RCC 7860 (cell line): ENCODE data around the gene SUSD4.

Experiments
- DNase-seq: peaks from one replicate; pipeline ENCODE4 v3.0.0-alpha.2; 2015; ENCODE audit warnings: low spot score
- FAIRE-seq: peaks from 2 replicates; lab custom pipeline; 2012; peaks lifted over from hg19 to GRCh38; lab: Jason Lieb, UNC

SUSD4 gene

DNA sequence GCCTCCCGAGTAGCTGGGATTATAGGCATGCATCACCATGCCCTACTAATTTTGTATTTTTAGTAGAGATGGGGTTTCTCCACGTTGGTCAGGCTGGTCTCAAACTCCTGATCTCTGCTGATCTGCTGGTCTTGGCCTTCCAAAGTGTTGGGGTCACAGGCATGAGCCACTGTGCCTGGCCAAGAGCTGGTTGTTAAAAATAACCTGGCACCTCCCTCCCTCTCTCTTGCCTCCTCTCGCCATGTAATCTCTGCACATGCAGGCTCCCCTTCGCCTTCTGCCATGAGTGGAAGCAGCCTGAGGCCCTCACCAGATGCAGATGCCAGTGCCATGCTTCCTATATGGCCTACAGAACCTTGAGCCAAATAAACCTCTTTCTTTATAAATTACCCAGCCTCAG, 146.2 kb downstream of the SUSD4 start:
- FAIRE-seq (no peak), DNase-seq (no peak)

DNA sequence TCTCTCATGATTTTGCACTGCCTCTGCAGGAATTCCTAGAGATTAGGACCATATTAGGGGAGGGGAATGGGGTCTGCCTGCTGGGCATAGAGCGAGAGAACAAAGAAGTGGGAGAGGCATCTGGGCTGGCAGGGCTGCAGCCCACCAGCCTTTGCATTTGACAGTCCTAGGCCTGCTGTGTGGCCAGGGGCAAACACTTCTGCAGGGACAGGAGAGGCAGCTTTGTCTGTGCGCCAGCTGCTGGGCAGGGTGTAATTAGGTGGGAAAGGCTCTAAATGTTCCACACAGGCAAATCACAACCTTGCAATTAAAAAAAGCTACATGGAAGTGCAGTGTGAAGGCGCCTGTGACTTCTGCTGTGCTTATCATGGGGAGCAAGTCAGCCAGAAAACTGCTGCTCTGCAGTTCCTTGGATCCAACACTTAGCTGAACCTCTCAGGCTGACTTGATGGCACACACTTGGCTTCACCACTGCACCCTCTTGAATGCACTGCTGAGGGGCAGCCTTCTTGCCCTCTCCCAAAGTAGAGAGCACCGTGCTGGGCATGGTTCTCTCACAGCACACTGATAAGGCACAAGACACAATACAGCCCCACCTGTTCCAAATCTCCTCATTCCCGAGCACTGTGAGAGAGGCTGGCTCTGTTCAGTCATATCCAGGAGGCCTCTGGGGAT, 147.3 kb downstream of the SUSD4 start:
- FAIRE-seq (no peak), DNase-seq (no peak)

DNA sequence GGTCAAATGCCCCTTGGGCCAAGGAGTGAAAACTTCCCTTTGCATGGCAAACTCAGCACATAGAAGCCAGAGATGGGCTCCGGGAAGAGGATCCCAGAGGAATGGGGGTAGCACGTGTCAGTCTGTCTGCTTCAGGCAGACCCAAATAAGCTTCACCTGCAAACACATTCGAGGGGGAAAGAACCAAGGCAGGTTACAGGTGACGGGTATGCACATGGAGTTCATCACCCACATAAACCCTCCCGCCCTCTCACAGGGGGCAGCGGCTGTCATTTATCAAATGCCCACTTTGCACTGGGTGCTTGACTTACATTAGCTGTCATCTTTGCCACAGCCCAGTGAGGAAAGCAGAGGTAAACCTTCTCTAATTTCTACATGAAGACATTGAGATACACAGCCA, 147.9 kb downstream of the SUSD4 start:
- DNase-seq: no peak
- FAIRE-seq: no peak

DNA sequence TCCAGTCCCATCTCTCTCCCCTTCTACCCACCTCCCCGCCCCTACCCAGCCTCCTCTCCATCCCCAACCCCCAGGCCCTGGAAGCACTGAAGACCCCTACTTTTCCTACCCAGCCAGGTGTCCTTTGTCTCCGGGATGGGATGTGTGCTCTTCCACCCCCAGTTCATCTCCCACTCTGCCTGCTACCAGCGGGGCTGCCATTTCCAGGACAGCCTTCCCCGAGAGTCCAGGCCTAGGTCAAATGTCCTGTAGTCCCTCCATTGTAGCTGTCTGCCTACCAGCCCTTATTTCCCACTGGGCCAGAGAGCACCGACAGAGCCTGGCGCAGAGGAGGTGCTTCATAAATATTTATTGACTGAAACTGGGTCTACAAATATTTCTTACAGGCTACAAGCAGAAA, 148.9 kb downstream of the SUSD4 start:
- FAIRE-seq (no peak), DNase-seq (no peak)

DNA sequence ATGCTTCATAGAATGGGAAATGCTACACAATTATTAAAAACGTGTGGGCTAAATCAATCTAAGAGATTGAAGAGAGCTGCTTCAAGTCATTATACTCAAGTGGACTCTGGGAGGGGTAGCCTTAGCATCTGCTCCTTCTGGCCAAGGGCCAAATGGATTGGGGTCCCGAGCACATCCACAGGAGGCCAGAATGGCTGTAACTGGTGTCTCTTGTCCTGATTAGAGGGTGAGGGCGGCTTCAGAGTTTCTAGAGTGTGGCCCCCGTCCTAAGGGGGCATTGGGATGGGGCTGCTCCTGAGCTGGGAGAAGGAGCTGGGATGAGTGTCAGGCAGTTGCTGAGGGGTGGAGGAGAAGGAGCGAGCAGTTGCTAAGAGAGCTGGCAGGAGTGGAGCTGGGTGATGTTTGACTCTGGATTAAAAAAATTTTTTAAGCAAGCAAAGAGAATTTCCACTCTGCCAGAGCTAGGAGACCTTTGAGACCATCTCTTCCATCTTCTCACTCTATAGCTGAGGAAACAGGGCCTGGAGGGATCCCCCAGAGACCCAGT, 149.6 kb downstream of the SUSD4 start:
- FAIRE-seq (no peak), DNase-seq (no peak)

DNA sequence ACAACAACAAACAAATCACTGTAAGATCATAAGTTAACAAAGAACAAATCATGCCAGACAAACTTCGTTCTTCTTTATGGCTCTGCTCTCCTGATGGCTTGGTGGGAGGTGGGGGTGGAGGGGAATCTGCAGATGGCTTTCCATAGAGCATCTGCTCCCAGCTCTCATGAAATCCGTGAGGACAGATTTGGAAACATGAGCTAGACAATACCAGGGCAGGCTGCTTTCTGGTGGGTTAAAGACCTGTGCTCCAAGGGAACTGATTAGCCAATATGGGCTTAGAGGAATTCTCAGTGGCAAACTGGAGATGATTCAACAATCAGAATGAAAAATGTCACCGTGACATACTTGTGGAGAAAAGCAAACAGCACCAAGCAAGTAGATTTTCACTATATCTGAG, 151.5 kb downstream of the SUSD4 start:
- FAIRE-seq: no peak
- no peak for DNase-seq

DNA sequence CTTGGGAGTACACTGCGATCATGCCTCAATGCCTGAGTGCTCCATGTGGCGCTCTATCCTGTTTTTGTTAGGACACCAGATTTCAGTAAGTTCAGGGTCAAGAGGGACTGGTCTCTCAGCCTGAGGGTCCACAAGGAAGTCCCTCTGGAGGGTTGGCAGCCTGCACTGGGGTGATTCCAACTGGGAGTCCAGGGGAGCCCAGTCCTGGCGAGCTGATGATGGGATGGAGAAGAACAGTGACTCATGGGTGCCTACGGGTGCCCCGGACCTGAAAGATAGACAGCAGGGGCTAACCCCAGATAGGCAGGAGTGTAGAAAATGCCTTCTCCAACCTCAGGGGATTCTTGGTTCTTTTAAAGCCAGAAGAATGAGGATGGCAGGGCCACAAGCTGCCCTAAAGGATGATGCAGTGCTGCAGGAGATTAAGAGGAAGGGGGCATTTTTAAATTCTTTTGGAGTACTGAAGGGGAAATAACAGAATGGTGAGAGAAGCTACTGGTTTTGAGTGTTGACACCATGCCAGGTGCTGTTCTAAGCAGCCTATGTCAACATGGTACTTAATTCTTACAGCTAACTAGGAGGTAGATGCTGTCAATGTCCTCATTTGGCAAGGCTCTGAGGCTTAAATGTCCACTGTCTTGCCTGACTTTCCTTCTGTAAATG, 152.5 kb downstream of the SUSD4 start:
- DNase-seq (no peak), FAIRE-seq (no peak)

DNA sequence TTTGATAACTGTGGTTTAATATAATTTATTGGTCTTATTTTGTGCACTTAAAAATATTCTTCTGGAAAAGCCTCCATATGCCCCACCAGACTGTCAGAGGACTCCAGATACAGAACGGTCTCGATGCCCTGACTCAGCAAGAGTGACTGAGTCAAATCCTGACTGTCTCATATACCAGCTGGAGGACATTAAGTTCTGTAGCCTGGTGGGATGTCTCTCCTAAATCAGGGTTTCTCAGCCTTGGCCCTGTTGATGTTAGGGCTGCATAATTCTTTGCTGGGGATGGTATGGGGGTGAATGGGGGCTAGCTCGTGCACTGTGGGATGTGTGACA, 153.2 kb downstream of the SUSD4 start:
- FAIRE-seq (no peak), DNase-seq (no peak)

DNA sequence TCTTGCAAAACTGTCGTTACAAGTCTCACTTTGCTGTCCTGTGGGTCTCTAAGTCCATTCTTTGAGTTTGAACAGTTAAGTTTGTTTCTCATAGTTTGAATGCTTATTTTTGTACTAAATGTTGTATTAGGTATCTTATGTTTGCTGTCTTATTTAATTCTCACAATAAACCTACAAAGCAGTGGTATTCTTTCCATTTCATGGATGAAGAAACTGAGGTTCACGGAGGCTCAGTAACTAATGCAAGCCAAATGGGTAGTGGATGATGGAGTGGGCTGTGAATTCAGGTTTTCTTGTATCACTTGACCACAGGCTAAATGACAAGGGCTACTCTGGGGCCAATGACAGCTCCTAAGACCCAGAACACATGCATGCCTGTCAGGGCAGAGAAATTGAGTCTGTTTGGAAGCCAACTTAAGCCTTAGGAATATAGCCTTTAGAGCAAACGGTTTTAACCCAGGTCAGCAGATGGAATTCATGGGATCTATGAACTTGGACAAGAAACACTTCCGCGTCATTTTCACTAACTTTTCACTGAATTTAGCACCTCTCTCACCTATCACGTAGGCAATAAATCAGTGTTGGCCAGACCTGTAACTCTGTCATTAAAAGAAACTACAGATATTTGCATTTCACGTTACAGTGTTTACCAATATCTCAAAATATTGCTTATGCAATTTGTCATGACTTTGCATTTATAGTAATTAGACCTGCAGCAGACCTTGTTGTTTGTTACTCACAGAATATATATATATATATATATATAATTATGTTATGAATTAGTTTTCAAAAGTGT, 153.8 kb downstream of the SUSD4 start:
- no peak for FAIRE-seq

DNA sequence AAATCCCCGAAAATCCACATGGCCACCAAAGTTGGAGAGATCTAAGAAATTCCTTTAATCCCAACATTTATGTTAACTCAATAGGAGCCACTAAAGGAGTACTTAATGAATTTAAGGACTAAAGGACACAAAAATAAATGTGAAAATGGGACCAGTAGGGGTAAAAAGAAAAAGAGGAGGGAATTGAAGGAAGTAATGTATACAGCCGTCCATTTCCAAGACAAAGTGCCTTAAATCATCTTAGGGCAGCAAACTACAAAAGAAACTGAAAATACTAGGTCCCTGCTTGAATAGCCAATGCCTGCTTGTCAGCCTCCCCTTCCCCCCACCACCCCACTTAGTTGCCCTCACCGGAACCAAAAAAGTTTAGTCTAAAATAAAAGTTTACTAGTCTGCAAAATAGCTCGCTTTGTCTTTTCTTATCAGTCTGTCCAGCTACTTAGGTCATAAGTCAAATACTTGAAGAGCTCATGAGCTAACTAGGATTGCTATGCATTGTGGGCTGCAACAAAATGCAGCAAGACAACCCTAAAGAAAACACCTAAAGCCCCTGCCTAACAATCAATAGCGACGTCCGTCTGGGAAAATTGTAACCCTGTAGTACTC, 154.6 kb downstream of the SUSD4 start:
- DNase-seq: no peak
- FAIRE-seq: no peak

More for the DNA sequence above, 153.8 kb downstream of the SUSD4 start:
- no peak for DNase-seq

DNA sequence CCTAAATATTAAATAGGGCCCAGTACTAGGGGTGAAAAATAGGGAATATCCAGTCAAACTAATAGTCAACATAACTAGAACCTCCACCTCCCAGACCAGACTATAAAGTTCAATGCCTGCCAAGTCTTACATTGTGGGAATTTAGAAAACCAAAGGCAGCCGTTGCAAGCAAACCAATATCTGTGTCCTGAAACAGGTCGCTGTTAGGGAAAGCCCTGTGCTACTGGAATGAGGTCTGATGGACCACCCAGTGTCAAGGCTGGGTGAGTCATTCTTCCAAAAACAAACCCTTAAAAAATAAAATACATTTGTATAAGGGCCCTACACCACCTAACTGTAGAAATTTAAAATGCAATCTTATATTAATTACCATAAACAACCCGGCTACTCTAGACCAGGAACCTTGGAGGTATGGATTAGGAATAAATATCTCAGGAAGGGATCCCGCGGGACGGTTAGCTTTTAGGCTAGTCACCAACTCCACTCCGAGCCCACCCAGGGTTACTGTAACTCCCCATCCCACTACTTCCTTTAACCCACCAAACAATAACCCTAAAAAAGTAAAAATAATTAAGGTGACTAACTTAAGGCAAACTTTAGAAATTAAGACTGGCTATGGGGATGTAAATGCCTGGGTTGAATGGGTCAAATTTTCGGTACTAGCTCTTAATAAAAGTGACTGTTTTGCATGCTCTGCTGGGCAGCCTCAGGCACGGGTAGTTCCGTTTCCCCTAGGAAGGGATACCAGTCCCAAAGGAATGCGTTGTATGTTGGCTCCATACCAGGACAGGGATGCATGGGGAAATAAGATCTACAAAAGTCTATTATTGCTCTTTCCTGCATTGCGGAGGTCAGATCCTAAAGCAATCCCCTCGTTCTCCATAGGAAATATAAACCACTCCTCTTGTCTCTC, 155.6 kb downstream of the SUSD4 start:
- DNase-seq (no peak), FAIRE-seq (no peak)

DNA sequence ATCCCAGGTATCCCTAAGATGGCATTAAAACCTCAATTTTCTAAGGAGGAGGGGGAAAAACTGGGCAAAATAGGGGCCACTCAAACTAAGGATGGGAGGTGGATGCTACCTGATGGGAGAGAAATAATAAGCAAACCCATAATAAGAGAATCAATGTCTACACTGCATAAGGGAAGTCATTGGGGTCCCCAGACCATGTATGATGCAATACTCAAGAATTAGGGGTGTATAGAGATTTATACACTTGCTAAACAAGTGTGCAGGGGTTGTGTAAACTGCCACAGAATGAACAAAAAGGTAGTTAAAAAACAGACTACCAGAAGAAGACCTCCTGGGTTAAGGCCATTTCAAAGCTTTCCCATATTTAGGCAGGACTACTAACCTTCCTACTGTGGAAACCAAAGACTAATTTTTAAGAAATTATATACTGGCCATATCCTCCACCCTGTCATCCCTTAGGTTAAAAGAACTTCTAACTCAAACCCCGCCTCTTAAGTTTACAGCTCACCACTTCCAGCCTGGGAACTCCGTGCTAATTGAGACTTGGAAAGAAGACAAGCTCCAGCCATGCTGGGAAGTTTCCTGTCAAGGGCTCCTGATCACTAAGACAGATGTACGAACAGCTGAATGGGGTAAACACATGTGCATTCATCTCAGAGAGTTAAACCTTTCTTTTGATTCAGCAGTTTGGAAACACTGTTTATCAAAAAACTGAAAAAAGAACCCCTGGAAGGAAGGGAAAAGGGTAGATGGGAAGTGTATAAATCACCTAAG, 156.5 kb downstream of the SUSD4 start:
- FAIRE-seq (no peak), DNase-seq (no peak)

DNA sequence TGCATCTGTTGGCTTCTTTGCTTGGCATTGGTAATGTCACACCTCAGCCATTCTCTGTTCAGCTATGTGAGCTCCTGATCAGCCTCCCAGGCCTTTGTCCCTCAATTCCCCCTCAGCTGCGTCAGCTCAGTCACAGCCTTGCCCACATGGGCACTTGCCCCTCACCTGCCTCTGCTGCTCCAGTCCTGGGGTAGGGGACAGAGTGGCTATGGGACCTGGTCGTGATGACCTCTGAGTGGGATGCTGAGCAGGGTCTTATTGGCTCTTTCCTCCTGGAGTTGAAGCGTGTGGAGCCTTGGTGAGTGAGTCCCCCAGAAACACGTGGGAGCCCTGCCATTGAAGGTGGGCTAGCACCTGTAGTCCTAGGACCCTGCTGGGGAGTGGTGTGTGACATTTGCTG, 159.6 kb downstream of the SUSD4 start:
- FAIRE-seq (no peak), DNase-seq (no peak)

DNA sequence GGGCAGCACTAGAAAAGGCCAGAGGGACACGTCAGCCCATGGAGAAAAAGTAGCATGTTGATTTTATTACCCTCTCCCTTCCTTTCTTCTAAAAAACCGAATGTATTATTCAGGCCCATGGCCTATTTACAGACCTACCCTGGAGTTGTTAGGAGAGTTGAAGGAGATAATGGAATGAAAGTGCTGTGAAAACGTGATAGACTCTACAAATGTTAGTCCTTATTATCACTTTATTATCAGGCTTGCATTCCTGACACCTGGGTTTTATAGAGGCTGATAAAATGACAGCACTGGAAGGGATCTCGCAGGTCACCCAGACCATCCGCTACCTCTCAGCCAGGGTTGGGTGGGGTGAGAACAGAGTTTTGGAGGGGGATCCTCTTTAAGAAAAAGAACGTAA, 160.3 kb downstream of the SUSD4 start:
- DNase-seq: no peak
- no peak for FAIRE-seq

DNA sequence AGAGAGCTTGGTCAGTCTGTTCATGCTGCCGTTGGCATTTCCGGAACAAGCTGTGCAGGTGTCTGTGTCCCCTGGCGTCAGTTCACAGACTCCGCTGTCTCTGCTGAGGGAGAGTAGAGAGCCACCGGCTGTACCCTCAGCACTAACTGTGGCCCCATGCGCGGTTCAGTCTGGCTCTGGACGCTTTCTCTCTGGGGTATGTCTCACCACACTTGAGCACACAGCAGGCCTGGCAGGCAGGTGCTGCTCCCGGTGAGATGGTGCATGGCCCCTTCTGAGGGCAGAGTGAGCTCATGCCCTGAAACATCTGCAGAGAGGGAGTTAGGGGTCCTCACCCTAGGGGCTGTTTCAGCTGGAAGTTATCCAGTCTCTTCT, 161.0 kb downstream of the SUSD4 start:
- no peak for DNase-seq
- FAIRE-seq: no peak

DNA sequence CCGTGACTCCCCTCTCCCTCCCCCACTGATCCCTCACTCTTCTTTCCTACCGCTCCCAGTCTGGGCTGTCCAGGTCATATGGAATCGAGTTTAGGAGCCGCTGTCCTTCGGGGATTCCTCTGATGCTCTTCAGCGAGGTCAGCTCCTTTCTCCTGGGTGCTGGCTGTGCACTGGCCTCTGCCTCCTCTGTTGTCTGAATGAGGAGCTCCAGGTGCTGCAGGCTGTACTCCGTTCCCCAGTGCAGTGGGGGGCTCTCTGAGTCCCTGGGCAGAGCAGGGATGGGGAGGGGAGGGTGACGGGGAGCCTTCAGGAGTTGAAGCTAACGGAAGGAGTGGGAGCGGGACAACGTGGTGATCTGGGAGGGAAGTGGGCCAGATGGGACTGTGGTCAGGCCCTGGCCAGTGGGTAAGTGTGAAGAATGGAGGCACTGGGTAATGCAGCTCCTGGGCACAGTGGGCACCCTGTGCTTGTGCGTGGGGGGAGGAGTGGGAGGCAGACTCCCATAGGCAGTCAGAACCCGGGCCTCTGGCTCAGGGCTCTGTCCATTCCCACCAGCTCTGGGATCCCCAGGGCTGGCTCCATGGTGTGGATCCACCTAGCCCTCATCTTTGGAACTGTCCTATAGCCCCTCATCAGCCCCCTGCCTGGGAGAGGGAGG, 161.5 kb downstream of the SUSD4 start:
- FAIRE-seq (no peak), DNase-seq (no peak)

DNA sequence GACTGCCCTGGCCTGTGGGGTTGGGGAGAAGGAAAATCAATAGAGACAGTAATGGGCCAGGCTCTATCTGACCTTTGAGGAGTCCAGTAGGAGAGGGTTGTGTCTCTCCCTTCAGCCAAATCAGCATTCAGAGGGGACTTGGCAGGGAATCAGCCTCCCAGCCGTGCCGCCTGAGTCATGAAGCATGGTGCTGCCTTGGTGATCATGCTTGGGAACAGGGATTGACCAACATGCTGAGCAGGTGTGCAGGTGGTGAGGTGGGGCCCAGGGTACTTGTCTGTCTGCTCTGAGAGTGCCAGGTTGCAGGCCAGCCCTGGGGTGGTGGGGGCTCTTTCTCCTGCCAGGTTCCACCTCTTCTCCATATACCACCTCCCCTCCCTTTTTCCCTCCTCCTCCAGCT, 162.0 kb downstream of the SUSD4 start:
- DNase-seq (no peak), FAIRE-seq (no peak)

DNA sequence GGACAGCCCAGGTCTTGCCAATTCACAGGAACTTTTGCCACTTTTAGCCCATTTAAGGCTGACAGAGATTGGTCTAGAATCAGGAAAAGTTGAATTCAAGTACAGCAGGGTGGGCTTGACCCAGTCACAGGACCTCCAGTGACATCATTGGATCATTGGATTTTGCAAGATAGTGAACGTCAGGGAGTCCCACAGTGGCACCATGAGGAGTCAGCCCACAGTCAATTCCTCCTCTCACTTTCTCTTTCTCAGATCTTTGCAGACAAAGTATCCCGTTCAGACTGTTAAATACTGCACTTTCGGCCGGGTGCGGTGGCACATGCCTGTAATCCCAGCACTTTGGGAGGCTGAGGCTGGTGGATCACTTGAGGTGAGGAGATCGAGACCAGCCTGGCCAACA, 163.1 kb downstream of the SUSD4 start:
- DNase-seq: no peak
- no peak for FAIRE-seq

DNA sequence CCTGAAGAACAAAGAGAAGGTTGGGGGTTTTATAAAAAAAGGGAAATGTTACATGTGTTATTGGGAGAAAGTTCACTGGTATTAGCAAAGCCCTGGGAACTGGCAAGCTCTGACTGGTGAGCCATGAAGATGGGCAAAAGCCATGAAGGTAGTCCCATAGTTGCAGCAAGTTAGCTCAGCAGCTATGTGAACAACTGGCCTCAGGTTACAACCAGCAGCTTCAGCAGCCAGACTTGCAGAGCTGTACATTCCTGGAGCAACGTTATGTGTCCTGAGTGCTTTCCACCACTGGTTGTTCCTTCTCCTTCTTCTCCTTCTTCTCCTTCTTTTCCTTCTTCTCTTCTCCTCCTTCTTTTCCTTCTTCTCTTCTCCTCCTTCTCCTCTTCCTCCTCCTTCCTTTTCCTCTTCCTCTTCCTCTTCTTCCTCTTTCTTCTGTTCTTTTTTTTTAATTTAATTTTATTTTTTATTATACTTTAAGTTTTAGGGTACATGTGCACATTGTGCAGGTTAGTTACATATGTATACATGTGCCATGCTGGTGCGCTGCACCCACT, 164.8 kb downstream of the SUSD4 start:
- FAIRE-seq (no peak), DNase-seq (no peak)
